OCI-LY7 (cell line): Measurements from ENCODE around the gene VAT1L. TPM values are rescaled to one million over a fixed set of nuclear protein-coding genes. Genes with fewer than 3 reads are reported as not detected.

Source experiments
- BruUV-seq: library from RNA; stranded (reverse); fragments of 400-500 nt; replicated peaks from 2 replicates; lab custom pipeline; 2021; lab: Mats Ljungman, UMichigan
- CTCF ChIA-PET: fragments of 300-600 bp; sonication (Branson Sonifier 250); formaldehyde crosslinking; loops from one replicate; lab custom pipeline; 2022; ENCODE audit warnings: antibody characterized with exemption; ENCODE audit not compliant: unreplicated experiment; lab: Charles Lee
- POLR2A ChIA-PET: fragments of 300-600 bp; sonication (Branson Sonifier 250); formaldehyde crosslinking; loops from one replicate; lab custom pipeline; 2022; ENCODE audit warnings: antibody characterized with exemption; lab: Charles Lee
- DNase-seq: peaks from one replicate; pipeline ENCODE4 v3.0.0-alpha.2; 2015; ENCODE audit warnings: low spot score
- H2AFZ ChIP-seq: fragments of 200-600 bp; sonication (generic), shearing (Covaris generic); 2 replicates; pipeline ENCODE4 v1.6.1; 2014; ENCODE audit warnings: mild to moderate bottlenecking, antibody characterized with exemption, low read length, moderate library complexity
- H3K27ac ChIP-seq: fragments of 200-600 bp; sonication (generic); 2 replicates; pipeline ENCODE4 v1.5.1; 2014; ENCODE audit warnings: mixed run types, low read depth, mild to moderate bottlenecking, moderate library complexity, low read length, inconsistent platforms; ENCODE audit not compliant: poor library complexity, severe bottlenecking
- H3K36me3 ChIP-seq: fragments of 200-600 bp; sonication (generic); 2 replicates; pipeline ENCODE4 v1.6.1; 2014; ENCODE audit warnings: mild to moderate bottlenecking, antibody characterized with exemption, low read length, moderate library complexity, mixed read lengths; ENCODE audit not compliant: insufficient read depth
- H3K4me1 ChIP-seq: fragments of 200-600 bp; sonication (generic); 2 replicates; pipeline ENCODE4 v1.5.1; 2014; ENCODE audit warnings: mild to moderate bottlenecking, low read length; ENCODE audit not compliant: insufficient read depth, poor library complexity, severe bottlenecking
- H3K4me2 ChIP-seq: fragments of 200-600 bp; sonication (generic); 2 replicates; pipeline ENCODE4 v1.6.1; 2014; ENCODE audit warnings: mild to moderate bottlenecking, low read length
- H3K4me3 ChIP-seq: fragments of 200-600 bp; sonication (generic); 2 replicates; pipeline ENCODE4 v1.5.1; 2014; ENCODE audit warnings: mild to moderate bottlenecking, low read depth, low read length; ENCODE audit not compliant: poor library complexity, severe bottlenecking
- H3K79me2 ChIP-seq: fragments of 200-600 bp; sonication (generic); 2 replicates; pipeline ENCODE4 v1.6.1; 2016; ENCODE audit warnings: low read depth, mild to moderate bottlenecking, low read length, moderate library complexity, mixed read lengths; ENCODE audit not compliant: insufficient read depth
- H3K9me2 ChIP-seq: fragments of 200-600 bp; sonication (generic); 2 replicates; pipeline ENCODE4 v1.6.1; 2016; ENCODE audit warnings: mild to moderate bottlenecking, low read length, mixed read lengths; ENCODE audit not compliant: insufficient read depth
- H3K9me3 ChIP-seq: fragments of 200-600 bp; sonication (generic); 2 replicates; pipeline ENCODE4 v1.6.1; 2014; ENCODE audit warnings: mild to moderate bottlenecking, mixed run types, low read length, mixed read lengths
- H4K20me1 ChIP-seq: fragments of 200-600 bp; sonication (generic); 2 replicates; pipeline ENCODE4 v1.6.1; 2014; ENCODE audit warnings: mild to moderate bottlenecking, antibody characterized with exemption, low read length, moderate library complexity, mixed read lengths; ENCODE audit not compliant: insufficient read depth
- EZH2phosphoT487 ChIP-seq: fragments of 200-600 bp; sonication (generic); IDR thresholded peaks from 2 replicates; pipeline ENCODE4 v1.6.1; 2018; ENCODE audit warnings: low read depth, borderline replicate concordance, mild to moderate bottlenecking, mixed run types, antibody characterized with exemption, low read length, moderate library complexity, mixed read lengths
- intact Hi-C: fragments of 100-400 bp; cut with micrococcal nuclease; formaldehyde crosslinking; loops from one replicate; pipeline ENCODE4 v1.10.0; 2022; ENCODE audit not compliant: unreplicated experiment
- total RNA-seq, 2 experiments: library from RNA; depleted of rRNA in 1 of 2; stranded (reverse); fragments of >200 nt in 1 of 2; shearing (Covaris generic) in 1 of 2; gene quantifications; 2 replicates each; pipeline ENCODE4 v1.2.3, GENCODE V29; 2014 to 2022
- TF ChIP-seq, protein P1 (sequence below): fragments of 200-600 bp; sonication (generic); conservative IDR thresholded peaks from 2 replicates; pipeline ENCODE4 v1.5.1; 2014; ENCODE audit warnings: mild to moderate bottlenecking, antibody characterized with exemption, low read length, moderate library complexity, mixed read lengths

VAT1L gene
- total RNA-seq, 2 experiments from 2014 or later = not detected

DNA sequence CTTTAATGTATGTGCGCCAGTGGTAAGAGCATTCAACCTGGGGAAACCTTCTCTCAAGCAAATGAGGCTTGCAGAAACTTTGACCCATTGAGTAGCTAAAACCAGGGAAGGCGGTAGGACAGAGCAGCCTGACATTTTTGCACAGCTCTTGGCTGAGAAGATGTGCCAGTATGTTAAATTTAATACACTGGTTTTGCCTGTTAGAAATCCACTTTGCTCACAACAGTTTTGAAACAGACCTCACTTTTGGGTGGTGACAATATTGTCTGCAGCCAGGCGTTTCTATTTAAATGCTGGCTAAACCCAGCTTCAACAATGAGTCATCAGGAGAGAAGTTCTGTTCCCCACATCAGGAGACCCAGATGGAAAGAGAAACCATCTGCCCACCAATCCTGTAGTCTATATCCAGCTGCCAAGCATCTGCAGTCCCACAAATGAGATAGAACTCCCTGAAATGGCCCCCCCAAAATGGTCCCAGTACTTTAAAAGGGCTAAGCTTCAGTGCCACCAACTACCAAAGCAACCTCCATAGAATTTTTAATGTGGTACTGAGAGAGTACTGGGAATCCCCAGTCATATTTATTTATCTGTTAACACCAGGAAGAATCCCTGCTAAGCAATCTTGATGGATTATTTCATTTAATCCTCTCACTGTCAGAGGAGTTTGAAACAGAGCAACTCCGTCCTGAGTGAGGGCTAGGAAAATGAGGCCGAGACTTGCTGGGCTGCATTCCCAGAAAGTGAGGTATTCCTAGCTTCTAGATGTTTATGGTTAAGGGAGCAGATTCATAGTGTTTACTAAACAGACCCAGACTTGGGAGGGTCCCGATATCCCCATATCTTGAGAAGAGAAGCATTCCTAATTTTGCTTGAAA, 205.0 kb downstream of the VAT1L start:
- intact Hi-C loops = no loop called here
- Histone ChIP-seq H3K9me3 (no peaks in the 10 kb centered on the region), H3K9me2 (no peaks in the 10 kb centered on the region), H3K4me2 (no peak overlapping the region), H3K27ac (no peak overlapping the region), H3K79me2 (no peaks in the 10 kb centered on the region), H4K20me1 (no peaks in the 10 kb centered on the region), H3K4me1 (no peaks in the 10 kb centered on the region), H2AFZ (no peak overlapping the region), H3K36me3 (no peaks in the 10 kb centered on the region), H3K4me3 (no peak overlapping the region)
- no peak for DNase-seq
- TF ChIP-seq, protein P1, sequence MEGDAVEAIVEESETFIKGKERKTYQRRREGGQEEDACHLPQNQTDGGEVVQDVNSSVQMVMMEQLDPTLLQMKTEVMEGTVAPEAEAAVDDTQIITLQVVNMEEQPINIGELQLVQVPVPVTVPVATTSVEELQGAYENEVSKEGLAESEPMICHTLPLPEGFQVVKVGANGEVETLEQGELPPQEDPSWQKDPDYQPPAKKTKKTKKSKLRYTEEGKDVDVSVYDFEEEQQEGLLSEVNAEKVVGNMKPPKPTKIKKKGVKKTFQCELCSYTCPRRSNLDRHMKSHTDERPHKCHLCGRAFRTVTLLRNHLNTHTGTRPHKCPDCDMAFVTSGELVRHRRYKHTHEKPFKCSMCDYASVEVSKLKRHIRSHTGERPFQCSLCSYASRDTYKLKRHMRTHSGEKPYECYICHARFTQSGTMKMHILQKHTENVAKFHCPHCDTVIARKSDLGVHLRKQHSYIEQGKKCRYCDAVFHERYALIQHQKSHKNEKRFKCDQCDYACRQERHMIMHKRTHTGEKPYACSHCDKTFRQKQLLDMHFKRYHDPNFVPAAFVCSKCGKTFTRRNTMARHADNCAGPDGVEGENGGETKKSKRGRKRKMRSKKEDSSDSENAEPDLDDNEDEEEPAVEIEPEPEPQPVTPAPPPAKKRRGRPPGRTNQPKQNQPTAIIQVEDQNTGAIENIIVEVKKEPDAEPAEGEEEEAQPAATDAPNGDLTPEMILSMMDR = no peak
- no peak for TF ChIP-seq EZH2phosphoT487
- POLR2A ChIA-PET = no interaction called here
- CTCF ChIA-PET = no interaction called here
- BruUV-seq = no TSS peak

DNA sequence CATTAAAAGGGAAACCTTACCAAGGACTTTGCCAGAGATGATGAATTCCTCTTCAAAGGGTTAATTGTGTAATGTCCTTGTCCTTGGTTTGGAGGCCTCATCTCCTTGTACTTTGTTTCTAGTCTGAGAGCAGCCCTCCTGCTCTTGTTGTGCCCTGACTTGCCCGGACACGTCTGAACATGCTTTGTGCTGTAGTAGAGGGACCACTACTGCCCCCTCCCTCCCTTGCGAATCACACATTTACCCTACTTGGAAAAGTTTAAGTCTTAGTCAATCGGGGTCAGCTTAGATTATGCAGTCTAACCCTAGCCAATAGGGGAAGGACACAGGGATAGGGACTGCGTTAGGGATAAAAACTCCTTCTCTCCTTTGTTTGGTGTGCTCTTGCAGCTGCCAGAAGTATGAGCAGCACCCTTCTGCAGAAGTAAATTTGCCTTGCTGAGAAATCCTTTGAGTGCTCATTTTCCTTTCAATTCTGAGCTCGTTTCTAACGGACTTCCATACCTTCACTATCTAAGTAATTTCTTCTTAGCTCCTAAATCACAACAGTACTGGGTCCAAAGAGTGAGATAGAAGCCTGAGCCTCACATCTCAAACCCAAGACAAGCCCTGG, 207.6 kb downstream of the VAT1L start:
- TF ChIP-seq, protein P1 = no peak
- no peak for TF ChIP-seq EZH2phosphoT487
- Histone ChIP-seq H3K4me1 (no peaks in the 10 kb centered on the region), H3K4me2 (no peak overlapping the region), H3K4me3 (no peak overlapping the region), H3K9me3 (no peaks in the 10 kb centered on the region), H3K79me2 (no peaks in the 10 kb centered on the region), H3K36me3 (no peaks in the 10 kb centered on the region), H3K9me2 (no peaks in the 10 kb centered on the region), H3K27ac (no peak overlapping the region), H2AFZ (no peak overlapping the region), H4K20me1 (no peaks in the 10 kb centered on the region)
- no peak for DNase-seq
- no TSS peak for BruUV-seq
- intact Hi-C loops = no loop called here
- CTCF ChIA-PET = interaction anchor here (0.5 kb wide), 1 partner anchor 314 kb away, joined by 6 read pairs; no protein-coding TSS in a partner anchor
- POLR2A ChIA-PET = no interaction called here
